Thyroid gland (tissue), 4 donors: ENCODE results near the gene PEPD. TPM values are rescaled to one million over a fixed set of nuclear protein-coding genes. Genes with fewer than 3 reads are reported as not detected.

Experiments used
- DNase-seq, 2 donors: peaks; one replicate each; pipeline ENCODE4 v3.0.0-alpha.2; 2019
- H3K27ac ChIP-seq, 3 donors: fragments of 200-600 bp; sonication (generic); 1 replicate in 2 of 3; 2 replicates in 1 of 3; pipeline ENCODE4 v1.5.1; 2016 to 2019; ENCODE audit warnings: mild to moderate bottlenecking in 1 of 3, moderate library complexity in 1 of 3
- H3K27me3 ChIP-seq: fragments of 200-600 bp; sonication (generic); one replicate; pipeline ENCODE4 v1.5.1; 2019
- H3K36me3 ChIP-seq, 2 donors: fragments of 200-600 bp; sonication (generic); one replicate each; pipeline ENCODE4 v1.5.1; 2016 to 2019
- H3K4me1 ChIP-seq, 2 donors: fragments of 200-600 bp; sonication (generic); one replicate each; pipeline ENCODE4 v1.5.1; 2017 to 2019
- H3K4me3 ChIP-seq, 3 donors: fragments of 200-600 bp; sonication (generic); replicated peaks in 1 of 3; 1 replicate in 2 of 3; 2 replicates in 1 of 3; pipeline ENCODE4 v1.5.1; 2016; ENCODE audit warnings: mild to moderate bottlenecking in 1 of 3
- H3K9me3 ChIP-seq: fragments of 200-600 bp; sonication (generic); one replicate; pipeline ENCODE4 v1.5.1; 2017
- CTCF ChIP-seq, 6 experiments: fragments of 200-600 bp in 3 of 6; fragments of 450-650 bp in 3 of 6; sonication (generic) in 3 of 6; IDR thresholded peaks; one replicate each; pipeline ENCODE4 v1.5.1; 2016 to 2019; ENCODE audit warnings: antibody characterized with exemption in 6 of 6, mild to moderate bottlenecking in 2 of 6, inconsistent platforms in 1 of 6, moderate library complexity in 1 of 6
- POLR2A ChIP-seq, 2 donors: fragments of 450-650 bp; IDR thresholded peaks; one replicate each; pipeline ENCODE4 v1.6.1; 2017; ENCODE audit warnings: antibody characterized with exemption in 2 of 2, mild to moderate bottlenecking in 2 of 2, moderate library complexity in 1 of 2
- WGBS, 2 donors: methylation state at CpG; one replicate each; pipeline ENCODE4 v1.1.5; 2017; 5-methylcytosine and 5-hydroxymethylcytosine counted together
- intact Hi-C: fragments of 100-400 bp; cut with DNase I; formaldehyde crosslinking; loops from one replicate; pipeline ENCODE4 v1.15.1; 2023
- total RNA-seq, 4 donors: library from RNA; depleted of rRNA; stranded (reverse); fragments of >200 nt; gene quantifications; one replicate each; pipeline ENCODE4 v1.2.3, GENCODE V29; 2016

PEPD gene
- total RNA-seq, 4 donors from 2014 or later, result 76.8 to 121 (median 102) TPM

- H3K4me3 ChIP-seq, result no peak overlapping the region
- 85 to 94% methylated on average over 4 of the region's 4 CpGs for WGBS, 2 donors
- no peaks in the 10 kb centered on the region for H3K27me3 ChIP-seq
- TF ChIP-seq CTCF (IDR thresholded peaks at IDR 0.05), result no peak
- TF ChIP-seq POLR2A (IDR thresholded peaks at IDR 0.05), result no peak
- peaks cover 0 to 3% of the 10 kb centered on the region in 2 donors for H3K36me3 ChIP-seq
- H3K4me1 ChIP-seq, result peaks cover 24 to 42% of the 10 kb centered on the region in 2 donors
- no peak overlapping the region for H3K27ac ChIP-seq
- intact Hi-C loops, result no loop called here
- no peaks in the 10 kb centered on the region for H3K9me3 ChIP-seq
- no peak for DNase-seq
Measured at GRCh38 chr19:33381101-33381500, 140.5 kb downstream of the PEPD start.

- H3K9me3 ChIP-seq, result no peaks in the 10 kb centered on the region
- peaks cover 29 to 47% of the 10 kb centered on the region in 2 donors for H3K4me1 ChIP-seq
- peaks cover 0 to 3% of the 10 kb centered on the region in 2 donors for H3K36me3 ChIP-seq
- WGBS, 2 donors, result 90 to 92% methylated on average over 16 of the region's 16 CpGs
- no peak overlapping the region for H3K4me3 ChIP-seq
- DNase-seq, result no peak
- no peak overlapping the region for H3K27ac ChIP-seq
- intact Hi-C loops, result no loop called here
- no peak for TF ChIP-seq CTCF (IDR thresholded peaks at IDR 0.05)
- no peak for TF ChIP-seq POLR2A (IDR thresholded peaks at IDR 0.05)
- H3K27me3 ChIP-seq, result no peaks in the 10 kb centered on the region
Measured at GRCh38 chr19:33379151-33379829, 142.3 kb downstream of the PEPD start.

GRCh38 chr19:33377586-33378475 lies 143.8 kb downstream of the PEPD start:
- Histone ChIP-seq H3K9me3 (no peaks in the 10 kb centered on the region), H3K4me1 (peaks cover 29 to 51% of the 10 kb centered on the region in 2 donors), H3K4me3 (no peak overlapping the region), H3K27me3 (no peaks in the 10 kb centered on the region), H3K36me3 (peaks cover 0 to 3% of the 10 kb centered on the region in 2 donors), H3K27ac (peak overlapping the region in 2 of 3 donors; percentile 0 to 6)
- TF ChIP-seq CTCF (IDR thresholded peaks at IDR 0.05) (no peak), POLR2A (IDR thresholded peaks at IDR 0.05) (no peak)
- no peak for DNase-seq
- WGBS, 2 donors, result 68 to 71% methylated on average over 12 of the region's 12 CpGs
- intact Hi-C loops, result no loop called here

- intact Hi-C loops, result no loop called here
- DNase-seq, result no peak
- WGBS, 2 donors, result 72 to 74% methylated on average over 7 of the region's 7 CpGs
- H3K4me3 ChIP-seq, result no peak overlapping the region
- no peak for TF ChIP-seq CTCF (IDR thresholded peaks at IDR 0.05)
- TF ChIP-seq POLR2A (IDR thresholded peaks at IDR 0.05), result no peak
- no peaks in the 10 kb centered on the region for H3K9me3 ChIP-seq
- peaks cover 0 to 3% of the 10 kb centered on the region in 2 donors for H3K36me3 ChIP-seq
- peak overlapping the region; percentile 0 to 33 (median 15) for H3K27ac ChIP-seq
- no peaks in the 10 kb centered on the region for H3K27me3 ChIP-seq
- H3K4me1 ChIP-seq, result peaks cover 29 to 51% of the 10 kb centered on the region in 2 donors
Measured at GRCh38 chr19:33376941-33377557, 144.5 kb downstream of the PEPD start.
